SH-SY5Y (cell line): ENCODE results near the gene RMND1.

Source experiments
- GATA2 ChIP-seq: IDR thresholded peaks from 2 replicates; pipeline ENCODE4 v1.6.1; 2011; ENCODE audit warnings: mild to moderate bottlenecking, low read depth, low read length
- GATA3 ChIP-seq: IDR thresholded peaks from 2 replicates; pipeline ENCODE4 v1.6.1; 2011; ENCODE audit warnings: low read depth, mild to moderate bottlenecking, low read length, moderate library complexity

- TF ChIP-seq GATA3 (no peak), GATA2 (no peak)
These were observed 79.8 kb downstream of the RMND1 start for GRCh38 chr6:151372164-151372563.
